Epithelial cell of proximal tubule (primary cell): Measurements from ENCODE around the gene GPR158. TPM values are rescaled to one million over a fixed set of nuclear protein-coding genes. Genes with fewer than 3 reads are reported as not detected.

Source experiments
- DNase-seq: peaks from one replicate; pipeline ENCODE4 v3.0.0-alpha.2; 2011; ENCODE audit warnings: low read depth
- H3K4me3 ChIP-seq: 2 replicates; pipeline ENCODE4 v1.5.1; 2011; ENCODE audit warnings: low read depth, mild to moderate bottlenecking, low read length
- CTCF ChIP-seq: conservative IDR thresholded peaks from 2 replicates; pipeline ENCODE4 v1.5.1; 2012; ENCODE audit warnings: low read depth, mild to moderate bottlenecking, low read length
- total RNA-seq: library from RNA; depleted of rRNA; stranded (reverse); fragments of >200 nt; gene quantifications from 2 replicates; pipeline ENCODE4 v1.2.3, GENCODE V29; 2015

GPR158 gene
- total RNA-seq, 1 donor from 2014 or later = not detected

GRCh38 chr10:25616903-25617592, 442.2 kb downstream of the GPR158 start:
- no peak overlapping the region for H3K4me3 ChIP-seq
- DNase-seq = no peak
- TF ChIP-seq CTCF = no peak

- DNase-seq = no peak
- TF ChIP-seq CTCF = no peak
- no peak overlapping the region for H3K4me3 ChIP-seq
These were observed 452.8 kb downstream of the GPR158 start for GRCh38 chr10:25627606-25628005.

DNA sequence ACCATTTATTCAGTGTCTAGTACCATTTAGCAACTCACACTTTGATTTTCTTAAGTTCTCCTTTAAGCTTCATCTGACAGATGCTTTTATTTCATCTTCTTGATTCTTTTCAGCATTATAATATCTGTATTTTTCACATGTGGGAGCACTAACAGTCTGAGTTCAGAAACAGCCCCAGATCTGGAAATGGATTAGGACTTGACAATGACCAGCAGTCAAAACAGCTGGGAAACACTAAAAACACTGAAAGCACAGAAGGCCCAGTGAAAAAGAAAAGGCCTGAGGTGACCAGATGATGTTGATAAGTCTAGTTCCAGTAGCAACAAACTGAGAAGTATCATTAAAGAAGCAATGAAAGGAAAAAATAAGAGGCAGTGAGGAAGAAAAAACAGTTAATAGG, 454.5 kb downstream of the GPR158 start:
- no peak for TF ChIP-seq CTCF
- DNase-seq = no peak
- no peak overlapping the region for H3K4me3 ChIP-seq

DNA sequence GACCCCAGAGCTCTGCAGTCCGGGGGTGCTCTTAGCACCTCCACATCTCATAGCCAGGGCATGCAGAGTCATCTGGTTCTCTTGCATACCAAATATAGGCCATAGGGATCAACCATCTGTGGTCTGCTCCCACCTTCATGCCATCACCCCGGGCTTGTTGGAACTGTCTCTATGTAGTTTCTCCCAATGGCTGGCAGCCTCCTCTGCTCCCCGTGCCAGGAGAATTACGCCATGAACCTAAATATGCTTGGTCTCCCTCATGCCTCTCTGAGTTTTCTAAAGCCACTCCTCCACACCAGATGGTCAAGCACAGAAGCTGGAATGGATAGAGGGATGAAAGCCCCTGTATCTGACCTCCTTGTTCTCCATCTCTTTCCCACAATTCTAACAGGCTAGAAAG, 456.7 kb downstream of the GPR158 start:
- no peak overlapping the region for H3K4me3 ChIP-seq
- DNase-seq = no peak
- no peak for TF ChIP-seq CTCF

GRCh38 chr10:25632802-25633201, 458.0 kb downstream of the GPR158 start:
- DNase-seq = no peak
- no peak for TF ChIP-seq CTCF
- H3K4me3 ChIP-seq = no peak overlapping the region

GRCh38 chr10:25633542-25633941, 458.7 kb downstream of the GPR158 start:
- DNase-seq = no peak
- H3K4me3 ChIP-seq = no peak overlapping the region
- TF ChIP-seq CTCF = no peak

DNA sequence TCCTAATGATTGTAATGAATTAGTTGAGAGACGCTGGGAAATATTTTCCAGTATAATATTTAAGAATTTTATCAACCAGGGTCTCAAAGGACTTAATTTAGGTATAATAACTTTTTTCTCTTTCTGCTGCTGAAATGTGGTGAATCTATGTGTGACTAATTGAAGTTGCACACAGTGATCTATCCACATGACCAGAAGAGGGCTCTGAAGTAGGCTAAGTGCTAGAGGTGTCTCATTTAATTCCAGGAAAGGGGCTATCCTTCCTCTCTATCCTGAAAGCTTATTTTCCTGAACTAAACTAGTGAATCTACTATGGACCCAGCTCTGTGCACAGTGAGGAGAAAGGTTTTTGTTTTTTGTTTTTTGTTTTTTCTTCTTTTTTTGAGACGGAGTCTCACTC, 464.8 kb downstream of the GPR158 start:
- peak; percentile 39 for TF ChIP-seq CTCF
- no peak overlapping the region for H3K4me3 ChIP-seq
- no peak for DNase-seq
